Choroid plexus epithelial cell (primary cell): ENCODE measurements around the gene SGPP2.
"Not testable (repeated sequence)": the region's sequence is repeated elsewhere in the genome, so short reads cannot be mapped to it uniquely, and the experiment has no call there.

Experiments
- DNase-seq: peaks from one replicate; pipeline ENCODE4 v3.0.0-alpha.2; 2010; ENCODE audit warnings: low read depth
- H3K4me3 ChIP-seq: 2 replicates; pipeline ENCODE4 v1.5.1; 2011; ENCODE audit warnings: low read depth, mild to moderate bottlenecking, control low read depth, low read length, moderate library complexity
- TF ChIP-seq, protein P1 (sequence below): conservative IDR thresholded peaks from 2 replicates; pipeline ENCODE4 v1.5.1; 2011; ENCODE audit warnings: low read depth, mild to moderate bottlenecking, control low read depth, inconsistent platforms, low read length, moderate library complexity

The SGPP2 gene

DNA sequence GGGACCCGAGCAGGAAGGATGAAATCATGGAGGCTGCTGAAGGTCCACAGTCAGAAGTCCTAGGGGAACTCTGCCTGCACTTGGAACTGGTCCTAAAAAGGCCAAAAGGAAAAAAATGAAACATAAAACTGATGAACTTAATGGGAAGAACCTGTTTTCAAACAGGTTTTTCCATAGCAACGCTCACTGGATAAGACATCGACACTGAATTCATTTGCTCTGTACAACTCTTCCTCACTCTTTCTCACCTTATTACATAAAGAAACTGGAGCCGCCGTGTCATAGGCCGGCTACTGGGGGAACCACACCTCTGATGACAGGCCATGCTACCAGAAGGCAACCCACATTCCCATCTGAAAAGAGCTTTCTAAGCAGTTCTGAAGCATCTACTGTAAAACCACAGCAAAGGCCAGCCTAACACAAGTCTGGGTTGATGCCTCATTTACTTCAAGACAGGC, 147.9 kb downstream of the SGPP2 start:
- TF ChIP-seq, protein P1, sequence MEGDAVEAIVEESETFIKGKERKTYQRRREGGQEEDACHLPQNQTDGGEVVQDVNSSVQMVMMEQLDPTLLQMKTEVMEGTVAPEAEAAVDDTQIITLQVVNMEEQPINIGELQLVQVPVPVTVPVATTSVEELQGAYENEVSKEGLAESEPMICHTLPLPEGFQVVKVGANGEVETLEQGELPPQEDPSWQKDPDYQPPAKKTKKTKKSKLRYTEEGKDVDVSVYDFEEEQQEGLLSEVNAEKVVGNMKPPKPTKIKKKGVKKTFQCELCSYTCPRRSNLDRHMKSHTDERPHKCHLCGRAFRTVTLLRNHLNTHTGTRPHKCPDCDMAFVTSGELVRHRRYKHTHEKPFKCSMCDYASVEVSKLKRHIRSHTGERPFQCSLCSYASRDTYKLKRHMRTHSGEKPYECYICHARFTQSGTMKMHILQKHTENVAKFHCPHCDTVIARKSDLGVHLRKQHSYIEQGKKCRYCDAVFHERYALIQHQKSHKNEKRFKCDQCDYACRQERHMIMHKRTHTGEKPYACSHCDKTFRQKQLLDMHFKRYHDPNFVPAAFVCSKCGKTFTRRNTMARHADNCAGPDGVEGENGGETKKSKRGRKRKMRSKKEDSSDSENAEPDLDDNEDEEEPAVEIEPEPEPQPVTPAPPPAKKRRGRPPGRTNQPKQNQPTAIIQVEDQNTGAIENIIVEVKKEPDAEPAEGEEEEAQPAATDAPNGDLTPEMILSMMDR, result no peak
- no peak for DNase-seq
- no peak overlapping the region for H3K4me3 ChIP-seq

DNA sequence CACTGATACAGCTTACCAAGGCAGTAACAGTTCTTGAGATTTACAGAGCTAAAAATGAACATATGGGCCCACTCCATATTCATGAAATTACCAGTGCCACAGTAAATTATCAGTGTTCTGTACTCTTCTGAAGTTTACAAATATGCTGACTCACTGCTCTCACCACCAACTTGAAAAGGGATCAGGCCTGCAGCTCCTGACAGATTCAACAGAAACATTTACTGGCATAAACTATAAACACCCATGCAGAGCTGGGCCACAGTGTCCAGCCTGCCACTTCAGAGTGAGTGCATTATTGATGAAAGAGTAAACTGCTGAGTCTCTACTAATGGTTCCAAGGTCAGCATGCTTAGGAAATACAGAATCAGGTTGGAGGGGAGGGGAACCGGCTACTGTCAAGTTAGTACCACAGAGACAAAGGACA, 148.4 kb downstream of the SGPP2 start:
- H3K4me3 ChIP-seq, result no peak overlapping the region
- TF ChIP-seq, protein P1, result no peak
- DNase-seq, result peak; percentile 80

DNA sequence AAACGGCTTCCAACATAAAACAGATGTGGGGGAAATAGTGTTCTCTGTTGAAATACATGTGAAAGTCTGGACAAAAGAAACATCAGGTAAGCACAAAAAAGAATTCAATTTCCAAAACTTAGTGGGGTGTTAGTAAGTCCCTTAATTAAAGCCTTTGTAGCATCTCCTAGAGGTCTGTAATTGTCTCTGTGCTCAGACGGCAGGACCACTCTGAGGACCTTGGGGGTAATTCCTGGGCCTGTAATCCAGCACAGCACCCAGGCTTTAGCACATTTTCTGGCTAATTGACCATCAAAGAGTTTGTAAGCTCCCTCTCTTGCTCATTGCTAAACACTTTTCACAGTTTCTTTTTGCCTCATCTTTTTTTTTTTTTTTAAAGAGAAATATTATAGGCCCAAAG, 151.3 kb downstream of the SGPP2 start:
- no peak for DNase-seq
- TF ChIP-seq, protein P1, result no peak
- H3K4me3 ChIP-seq, result no peak overlapping the region

DNA sequence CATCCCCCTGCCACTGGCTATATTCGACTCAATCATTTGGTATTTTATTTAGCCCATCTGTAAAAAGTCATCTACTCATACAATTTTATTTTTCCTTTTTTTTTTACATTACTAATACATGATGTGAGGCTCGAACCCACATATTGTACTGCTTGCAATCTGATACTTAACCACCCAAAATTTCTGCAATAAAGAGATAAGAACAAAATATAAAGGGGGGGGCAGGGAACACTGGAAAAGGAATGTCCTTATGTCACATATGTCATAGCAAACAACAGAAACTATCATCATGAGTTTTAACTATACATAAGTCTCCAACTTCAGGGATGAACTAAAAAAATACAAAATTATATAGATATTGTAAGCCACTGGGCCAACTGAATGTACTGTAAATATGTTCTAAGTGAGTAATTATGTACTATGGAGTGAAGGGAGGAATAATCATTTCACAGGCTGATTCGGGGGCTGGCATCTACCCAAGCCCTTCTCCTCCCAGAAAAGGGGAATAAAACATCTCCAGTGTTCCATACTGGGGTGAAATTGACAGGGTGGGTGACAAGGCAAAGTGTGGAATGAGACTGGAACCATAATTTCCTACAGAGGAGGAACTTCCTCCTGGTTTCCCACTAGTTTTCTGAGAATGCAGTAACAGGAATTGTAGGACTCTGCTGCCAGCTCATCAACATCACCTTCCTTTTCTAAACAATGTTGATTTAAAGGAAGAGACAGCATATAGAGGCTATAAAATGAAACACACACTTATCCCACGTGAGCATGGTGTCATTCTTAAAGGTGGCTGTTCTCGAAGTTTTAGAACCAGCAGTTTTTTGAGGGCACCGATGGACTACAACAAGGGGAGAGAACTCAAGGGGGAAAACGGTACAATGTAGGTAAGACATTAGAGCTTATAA, 152.1 kb downstream of the SGPP2 start:
- no peak overlapping the region for H3K4me3 ChIP-seq
- TF ChIP-seq, protein P1, result no peak
- no peak for DNase-seq

DNA sequence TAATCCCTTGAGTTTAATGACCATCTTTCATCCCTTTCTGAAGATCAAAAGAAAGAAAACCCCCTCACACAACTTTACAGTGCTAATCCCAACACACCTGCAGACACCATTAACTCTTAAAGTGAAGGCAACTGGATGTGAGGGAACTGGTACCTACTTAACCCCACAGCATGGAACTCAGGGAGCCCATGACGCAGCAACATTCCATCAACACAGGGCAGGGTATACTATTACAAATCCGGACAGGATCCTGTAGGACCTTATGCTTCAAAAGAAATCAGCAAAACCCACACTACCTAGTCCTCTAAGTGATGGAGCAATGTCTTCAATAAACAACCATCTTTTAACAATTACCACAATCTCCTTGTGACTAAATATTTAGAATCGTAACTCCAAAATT, 153.0 kb downstream of the SGPP2 start:
- DNase-seq, result peak; percentile 20
- TF ChIP-seq, protein P1, result no peak
- H3K4me3 ChIP-seq, result no peak overlapping the region

DNA sequence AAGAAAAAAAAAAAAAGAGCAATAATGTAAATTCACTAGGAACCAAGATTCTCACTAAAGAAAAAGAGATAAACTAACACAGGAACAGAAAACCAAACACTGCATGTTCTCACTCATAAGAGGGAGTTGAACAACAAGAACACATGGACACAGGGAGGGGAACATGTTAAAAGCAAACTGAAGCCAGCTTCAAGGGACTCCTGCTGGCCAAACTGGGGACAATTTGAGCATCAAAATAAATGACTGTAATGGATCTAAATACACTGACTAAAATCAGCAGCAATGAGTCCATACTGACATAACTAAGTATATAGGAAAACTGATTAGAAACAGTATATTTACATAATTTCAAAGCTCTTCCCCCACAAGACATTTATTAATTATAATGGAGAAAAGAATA, 158.6 kb downstream of the SGPP2 start:
- peak; percentile 28 for DNase-seq
- no peak overlapping the region for H3K4me3 ChIP-seq
- TF ChIP-seq, protein P1, result peak; percentile 43

DNA sequence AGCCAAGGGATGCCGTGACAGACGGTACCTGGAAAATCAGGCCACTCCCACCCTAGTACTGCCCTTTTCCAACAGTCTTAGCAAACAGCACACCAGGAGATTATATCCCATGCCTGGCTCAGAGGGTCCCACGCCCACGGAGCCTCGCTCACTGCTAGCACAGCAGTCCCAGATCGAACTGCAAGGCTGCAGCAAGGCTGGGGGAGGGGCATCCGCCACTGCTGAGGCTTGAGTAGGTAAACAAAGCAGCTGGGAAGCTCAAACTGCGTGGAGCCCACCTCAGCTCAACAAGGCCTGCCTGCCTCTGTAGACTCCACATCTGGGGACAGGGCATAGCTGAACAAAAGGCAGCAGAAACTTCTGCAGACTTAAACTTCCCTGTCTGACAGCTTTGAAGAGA, 160.2 kb downstream of the SGPP2 start:
- H3K4me3 ChIP-seq, DNase-seq: not testable (repeated sequence)
